ENCODE measurements around the gene CA4. TPM values are rescaled to one million over a fixed set of nuclear protein-coding genes. Genes with fewer than 3 reads are reported as not detected.

Gene CA4
- total and polyA plus RNA-seq, 7 donors: 2.1 to 300 (median 91.3) TPM; not detected in 2

- Histone ChIP-seq H3K4me1 (no peaks in the 10 kb centered on the region), H3K36me3 (no peaks in the 10 kb centered on the region), H3K27me3 (peaks cover 0 to 45% (median 11%) of the 10 kb centered on the region in 3 donors), H3K9me3 (no peaks in the 10 kb centered on the region), H3K27ac (no peak overlapping the region), H3K4me3 (no peak overlapping the region)
- DNase-seq: peak; percentile 18
- WGBS, 2 donors: 36 to 69% methylated on average over 5 of the region's 5 CpGs
- TF ChIP-seq POLR2A (IDR thresholded peaks at IDR 0.05): no peak
- no peak for TF ChIP-seq POLR2AphosphoS5 (IDR thresholded peaks at IDR 0.05)
- no peak for TF ChIP-seq CTCF (IDR thresholded peaks at IDR 0.05)
- TF ChIP-seq EP300 (IDR thresholded peaks at IDR 0.05): no peak
- intact Hi-C loops (cut with DNase I): no loop called here
Measured at GRCh38 chr17:60164697-60165096, 14.9 kb downstream of the CA4 start.

- Histone ChIP-seq H3K36me3 (no peaks in the 10 kb centered on the region), H3K9me3 (no peaks in the 10 kb centered on the region), H3K4me3 (no peak overlapping the region), H3K27me3 (peaks cover 0 to 40% (median 7%) of the 10 kb centered on the region in 3 donors), H3K4me1 (no peaks in the 10 kb centered on the region), H3K27ac (no peak overlapping the region)
- DNase-seq: peak; percentile 45
- intact Hi-C loops (cut with DNase I): no loop called here
- TF ChIP-seq POLR2AphosphoS5 (IDR thresholded peaks at IDR 0.05) (no peak), CTCF (IDR thresholded peaks at IDR 0.05) (no peak), EP300 (IDR thresholded peaks at IDR 0.05) (no peak), POLR2A (IDR thresholded peaks at IDR 0.05) (no peak)
- 63 to 73% methylated on average over 5 of the region's 5 CpGs for WGBS, 2 donors
Measured at GRCh38 chr17:60165223-60165622, 15.4 kb downstream of the CA4 start.

- H3K4me1 ChIP-seq: no peaks in the 10 kb centered on the region
- TF ChIP-seq EP300 (IDR thresholded peaks at IDR 0.05): no peak
Measured at GRCh38 chr17:60165971-60166370, 16.2 kb downstream of the CA4 start.

GRCh38 chr17:60167065-60167741, 17.4 kb downstream of the CA4 start:
- intact Hi-C loops (cut with DNase I): no loop called here
- no peaks in the 10 kb centered on the region for H3K4me1 ChIP-seq
- TF ChIP-seq POLR2A (IDR thresholded peaks at IDR 0.05) (no peak), POLR2AphosphoS5 (IDR thresholded peaks at IDR 0.05) (no peak), EP300 (IDR thresholded peaks at IDR 0.05) (no peak), CTCF (IDR thresholded peaks at IDR 0.05) (no peak)
- no peaks in the 10 kb centered on the region for H3K9me3 ChIP-seq
- no peak overlapping the region for H3K4me3 ChIP-seq
- 41 to 73% methylated on average over 11 of the region's 11 CpGs for WGBS, 2 donors
- DNase-seq: no peak
- no peak overlapping the region for H3K27ac ChIP-seq
- H3K27me3 ChIP-seq: peaks cover 0 to 21% (median 0%) of the 10 kb centered on the region in 3 donors
- no peaks in the 10 kb centered on the region for H3K36me3 ChIP-seq

More at GRCh38 chr17:60165971-60166370, 16.2 kb downstream of the CA4 start:
- Histone ChIP-seq H3K9me3 (no peaks in the 10 kb centered on the region), H3K27me3 (peaks cover 0 to 32% (median 5%) of the 10 kb centered on the region in 3 donors), H3K4me3 (no peak overlapping the region), H3K27ac (no peak overlapping the region), H3K36me3 (no peaks in the 10 kb centered on the region)
- WGBS, 2 donors: 27 to 47% methylated on average over 5 of the region's 5 CpGs
- DNase-seq: no peak
- intact Hi-C loops (cut with DNase I): no loop called here

- intact Hi-C loops (cut with DNase I): no loop called here
Measured at GRCh38 chr17:60168654-60169053, 18.9 kb downstream of the CA4 start.

More at GRCh38 chr17:60168654-60169053, 18.9 kb downstream of the CA4 start:
- no peak for DNase-seq
- Histone ChIP-seq H3K4me1 (no peaks in the 10 kb centered on the region), H3K27ac (no peak overlapping the region), H3K27me3 (peaks cover 0 to 16% (median 0%) of the 10 kb centered on the region in 3 donors), H3K36me3 (no peaks in the 10 kb centered on the region), H3K4me3 (no peak overlapping the region), H3K9me3 (no peaks in the 10 kb centered on the region)
- WGBS, 2 donors: 77 to 82% methylated on average over 7 of the region's 7 CpGs
- TF ChIP-seq EP300 (IDR thresholded peaks at IDR 0.05): no peak
- no peak for TF ChIP-seq POLR2A (IDR thresholded peaks at IDR 0.05)
- no peak for TF ChIP-seq POLR2AphosphoS5 (IDR thresholded peaks at IDR 0.05)
- TF ChIP-seq CTCF (IDR thresholded peaks at IDR 0.05): no peak

Data from sigmoid colon (tissue), 7 donors.